DND-41 (cell line): Measurements from ENCODE around the gene XPNPEP3.

Experiments
- ATAC-seq: fragments of 200-7000 bp; cut with Tn5 transposase; 3 replicates; pipeline ENCODE4 v1.9.1; 2021; ENCODE audit warnings: low read depth; ENCODE audit not compliant: insufficient read depth
- DNase-seq: peaks from one replicate; pipeline ENCODE4 v3.0.0-alpha.2; 2020
- H2AFZ ChIP-seq: 2 replicates; pipeline ENCODE4 v1.6.0; 2012; ENCODE audit warnings: low read depth, low read length
- H3K27ac ChIP-seq: 2 replicates; pipeline ENCODE4 v1.5.1; 2012; ENCODE audit warnings: low read length, inconsistent platforms
- H3K27me3 ChIP-seq: fragments of 200-600 bp; sonication (generic); 2 replicates; pipeline ENCODE4 v1.6.0; 2012; ENCODE audit warnings: low read length, mild to moderate bottlenecking, inconsistent platforms; ENCODE audit not compliant: insufficient read depth, poor library complexity
- H3K36me3 ChIP-seq: 2 replicates; pipeline ENCODE4 v1.5.1; 2012; ENCODE audit warnings: low read length, inconsistent platforms; ENCODE audit not compliant: insufficient read depth
- H3K4me1 ChIP-seq: 2 replicates; pipeline ENCODE4 v1.5.1; 2012; ENCODE audit warnings: mild to moderate bottlenecking, low read length; ENCODE audit not compliant: insufficient read depth
- H3K4me2 ChIP-seq: 2 replicates; pipeline ENCODE4 v1.6.0; 2012; ENCODE audit warnings: mild to moderate bottlenecking, moderate library complexity, low read length, inconsistent platforms; ENCODE audit not compliant: insufficient read depth
- H3K4me3 ChIP-seq, 2 experiments: fragments of 200-600 bp in 1 of 2; shearing (Covaris generic) in 1 of 2; 2 replicates each; pipeline ENCODE4 v1.5.1; 2012 to 2016; ENCODE audit warnings: inconsistent platforms in 2 of 2, low read length in 2 of 2, mild to moderate bottlenecking in 2 of 2, low read depth in 1 of 2, moderate library complexity in 1 of 2
- H3K79me2 ChIP-seq: 2 replicates; pipeline ENCODE4 v1.6.0; 2012; ENCODE audit warnings: low read length, inconsistent platforms; ENCODE audit not compliant: insufficient read depth
- H3K9ac ChIP-seq: 2 replicates; pipeline ENCODE4 v1.6.0; 2012; ENCODE audit warnings: low read depth, mild to moderate bottlenecking, inconsistent platforms, low read length, moderate library complexity
- H3K9me3 ChIP-seq: 2 replicates; pipeline ENCODE4 v1.5.1; 2012; ENCODE audit warnings: low read length, moderate library complexity, mild to moderate bottlenecking, inconsistent platforms; ENCODE audit not compliant: insufficient read depth, severe bottlenecking
- H4K20me1 ChIP-seq: 2 replicates; pipeline ENCODE4 v1.6.0; 2012; ENCODE audit warnings: low read length; ENCODE audit not compliant: insufficient read depth
- EZH2 ChIP-seq: IDR thresholded peaks from 3 replicates; pipeline ENCODE4 v1.6.1; 2012; ENCODE audit warnings: borderline replicate concordance, low read depth, mild to moderate bottlenecking, moderate library complexity, low read length, inconsistent platforms; ENCODE audit not compliant: severe bottlenecking
- TF ChIP-seq, protein P1 (sequence below): IDR thresholded peaks from 2 replicates; pipeline ENCODE4 v1.5.1; 2012; ENCODE audit warnings: borderline replicate concordance, low read length, moderate library complexity, mild to moderate bottlenecking; ENCODE audit not compliant: poor library complexity, severe bottlenecking; ENCODE audit errors: extremely low read depth

XPNPEP3 gene

DNA sequence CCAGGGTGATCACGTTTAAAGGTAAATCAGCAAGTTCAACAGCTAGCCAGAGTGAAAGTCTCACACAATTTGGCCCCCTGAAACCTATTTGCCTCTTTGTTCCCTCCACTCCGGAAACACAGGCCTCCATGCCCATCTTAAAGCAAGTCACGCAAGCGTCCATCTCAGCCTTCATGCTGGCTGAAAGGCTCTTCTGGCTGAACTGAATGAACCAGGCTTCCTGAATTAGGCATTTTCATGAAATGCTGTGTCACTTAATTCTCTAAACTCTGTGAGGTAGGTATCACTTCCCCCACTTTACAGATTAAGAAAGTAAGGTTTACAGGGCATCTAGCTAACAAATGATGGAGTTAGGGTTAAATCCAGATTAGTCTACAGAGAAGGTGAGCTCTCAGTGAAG, 39.2 kb upstream of the XPNPEP3 start:
- peaks cover 9% of the 10 kb centered on the region for H3K36me3 ChIP-seq
- H3K9ac ChIP-seq: peak overlapping the region; percentile 87
- no peak for DNase-seq
- H3K27ac ChIP-seq: peak overlapping the region; percentile 89
- no peak for TF ChIP-seq EZH2
- TF ChIP-seq, protein P1, sequence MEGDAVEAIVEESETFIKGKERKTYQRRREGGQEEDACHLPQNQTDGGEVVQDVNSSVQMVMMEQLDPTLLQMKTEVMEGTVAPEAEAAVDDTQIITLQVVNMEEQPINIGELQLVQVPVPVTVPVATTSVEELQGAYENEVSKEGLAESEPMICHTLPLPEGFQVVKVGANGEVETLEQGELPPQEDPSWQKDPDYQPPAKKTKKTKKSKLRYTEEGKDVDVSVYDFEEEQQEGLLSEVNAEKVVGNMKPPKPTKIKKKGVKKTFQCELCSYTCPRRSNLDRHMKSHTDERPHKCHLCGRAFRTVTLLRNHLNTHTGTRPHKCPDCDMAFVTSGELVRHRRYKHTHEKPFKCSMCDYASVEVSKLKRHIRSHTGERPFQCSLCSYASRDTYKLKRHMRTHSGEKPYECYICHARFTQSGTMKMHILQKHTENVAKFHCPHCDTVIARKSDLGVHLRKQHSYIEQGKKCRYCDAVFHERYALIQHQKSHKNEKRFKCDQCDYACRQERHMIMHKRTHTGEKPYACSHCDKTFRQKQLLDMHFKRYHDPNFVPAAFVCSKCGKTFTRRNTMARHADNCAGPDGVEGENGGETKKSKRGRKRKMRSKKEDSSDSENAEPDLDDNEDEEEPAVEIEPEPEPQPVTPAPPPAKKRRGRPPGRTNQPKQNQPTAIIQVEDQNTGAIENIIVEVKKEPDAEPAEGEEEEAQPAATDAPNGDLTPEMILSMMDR: no peak
- peak overlapping the region; percentile 95 for H3K4me2 ChIP-seq
- peak overlapping the region; percentile 97; a peak in 3 of 4 replicates for H3K4me3 ChIP-seq
- peaks cover 38% of the 10 kb centered on the region for H3K4me1 ChIP-seq
- no peaks in the 10 kb centered on the region for H3K9me3 ChIP-seq
- H3K79me2 ChIP-seq: peaks cover 59% of the 10 kb centered on the region
- no peak for ATAC-seq
- H3K27me3 ChIP-seq: no peaks in the 10 kb centered on the region
- no peak overlapping the region for H2AFZ ChIP-seq
- H4K20me1 ChIP-seq: peaks cover 12% of the 10 kb centered on the region; the same call in 1 of the 2 replicates

DNA sequence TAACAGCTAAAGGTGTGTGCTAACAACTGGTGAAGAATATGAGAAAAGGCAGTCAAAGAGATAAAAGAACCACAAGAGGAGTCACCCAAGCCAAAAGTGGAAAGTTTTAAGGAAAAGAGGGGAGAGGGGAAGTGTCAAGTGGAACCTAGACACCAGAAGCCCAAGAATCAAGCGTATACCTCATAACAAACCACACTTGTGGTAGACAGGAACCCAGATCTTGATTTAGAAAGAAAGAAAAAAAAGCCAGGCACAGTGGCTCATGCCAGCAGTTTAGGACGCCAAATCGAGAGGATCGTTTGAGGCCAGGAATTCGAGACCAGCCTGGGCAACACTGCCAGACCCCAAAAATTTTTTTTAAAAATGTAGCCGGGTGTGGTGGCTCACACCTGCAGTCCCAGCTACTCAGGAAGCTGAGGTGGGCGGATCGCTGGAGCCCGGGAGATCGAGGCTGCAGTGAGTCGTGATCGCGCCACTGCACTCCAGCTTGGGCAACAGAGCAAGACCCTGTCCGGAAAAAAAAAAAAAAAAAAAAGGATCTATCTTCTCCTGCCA, 38.7 kb upstream of the XPNPEP3 start:
- Histone ChIP-seq H3K4me3 (peak overlapping the region; percentile 97), H3K36me3 (peaks cover 15% of the 10 kb centered on the region), H3K9ac (peak overlapping the region; percentile 87), H3K27me3 (no peaks in the 10 kb centered on the region), H3K9me3 (no peaks in the 10 kb centered on the region), H3K79me2 (peaks cover 53% of the 10 kb centered on the region), H3K4me1 (peaks cover 38% of the 10 kb centered on the region), H3K4me2 (peak overlapping the region; percentile 95), H2AFZ (peak overlapping the region; percentile 98), H3K27ac (peak overlapping the region; percentile 89), H4K20me1 (peaks cover 12% of the 10 kb centered on the region; the same call in 1 of the 2 replicates)
- no peak for TF ChIP-seq EZH2
- TF ChIP-seq, protein P1: no peak
- ATAC-seq (peak; percentile 13; the same call in 2 of the 3 replicates), DNase-seq (peak; percentile 55)

DNA sequence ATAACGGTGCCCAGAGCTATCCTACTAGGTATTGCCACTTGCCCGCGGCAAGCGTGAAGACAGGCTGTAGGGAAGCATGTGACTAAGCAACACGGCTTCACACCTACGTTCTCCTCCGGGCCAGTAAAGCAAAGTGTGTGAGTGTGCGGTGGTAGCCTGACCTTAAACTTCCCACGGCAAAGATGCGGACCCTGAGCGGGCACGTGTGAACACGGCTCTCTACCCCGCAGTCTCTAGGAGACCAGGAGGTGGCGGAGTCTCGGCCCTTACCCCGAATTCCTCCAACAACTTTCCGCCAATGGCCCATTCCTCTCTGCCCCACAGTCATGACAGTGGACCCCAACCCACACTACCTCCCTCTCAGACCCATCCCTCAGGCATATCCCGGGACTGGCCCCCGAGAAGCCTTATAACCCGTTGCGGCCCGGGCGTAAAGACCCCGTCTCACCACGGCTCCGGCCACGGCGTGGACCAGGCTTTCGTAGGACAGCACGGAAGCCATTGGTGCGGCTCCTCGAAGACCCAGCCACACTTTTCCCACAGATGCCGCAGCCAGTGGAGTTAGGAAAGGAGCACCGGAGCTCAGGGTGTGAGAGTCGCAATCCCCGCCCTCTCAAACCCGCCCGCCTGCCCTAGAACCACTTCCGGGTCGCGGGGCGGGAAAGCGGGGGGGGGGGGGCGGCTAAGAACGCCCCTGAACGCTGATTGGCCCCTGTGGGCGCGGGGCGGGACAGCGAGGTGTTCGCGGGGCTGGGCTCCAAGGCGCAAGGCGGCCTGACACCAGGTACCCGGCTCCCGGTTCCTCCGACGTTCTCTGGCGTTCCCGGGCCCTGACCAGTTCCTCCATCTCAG, 38.0 kb upstream of the XPNPEP3 start, which contains the start of gene SLC25A17:
TSS of gene SLC25A17 (minus strand) at position 600 of the 852 bp plus-strand sequence. CDS start at position 502, 98 bp downstream.
- peaks cover 46% of the 10 kb centered on the region for H3K79me2 ChIP-seq
- peaks cover 38% of the 10 kb centered on the region for H3K4me1 ChIP-seq
- ATAC-seq: peak; percentile 94
- H3K9me3 ChIP-seq: no peaks in the 10 kb centered on the region
- peak within 1 kb of the TSS; percentile 87 for H3K9ac ChIP-seq
- H3K36me3 ChIP-seq: peaks cover 22% of the 10 kb centered on the region
- no peaks in the 10 kb centered on the region for H3K27me3 ChIP-seq
- peak; percentile 89 for DNase-seq
- H4K20me1 ChIP-seq: peaks cover 11% of the 10 kb centered on the region; the same call in 1 of the 2 replicates
- H3K4me3 ChIP-seq: peak within 1 kb of the TSS; percentile 97
- H3K27ac ChIP-seq: peak within 1 kb of the TSS; percentile 89
- peak within 1 kb of the TSS; percentile 95 for H3K4me2 ChIP-seq
- no peak for TF ChIP-seq EZH2
- TF ChIP-seq, protein P1: peak; percentile 65
- peak within 1 kb of the TSS; percentile 98 for H2AFZ ChIP-seq
